HepG2 (cell line): ENCODE results near the gene MAN1B1. TPM values are rescaled to one million over a fixed set of nuclear protein-coding genes. Genes with fewer than 3 reads are reported as not detected.
A peak's percentile ranks its signal among the peaks of the same experiment; 100 is the strongest.

ENCODE experiments used
- CBX2 ChIP-seq, 2 experiments: fragments of 200-600 bp in 1 of 2; sonication (generic); formaldehyde crosslinking in 1 of 2; IDR thresholded peaks; 2 replicates each; pipeline versions ENCODE4 v1.7.0 to v1.8.1; 2018 to 2022; ENCODE audit warnings: low read depth in 2 of 2, low read length in 1 of 2, mild to moderate bottlenecking in 1 of 2, missing genetic modification reagents in 1 of 2
- CREB3 ChIP-seq: sonication (generic); formaldehyde crosslinking; IDR thresholded peaks from 2 replicates; pipeline ENCODE4 v1.5.0; 2020; ENCODE audit warnings: missing genetic modification reagents
- DMAP1 ChIP-seq: IDR thresholded peaks from 2 replicates; pipeline ENCODE4 v1.6.1; 2016
- ELF3 ChIP-seq: IDR thresholded peaks from 2 replicates; pipeline ENCODE4 v1.6.1; 2016; ENCODE audit warnings: missing genetic modification reagents, missing compliant biosample characterization
- ESRRA ChIP-seq: sonication (generic); formaldehyde crosslinking; IDR thresholded peaks from 2 replicates; pipeline ENCODE4 v1.5.1; 2020; ENCODE audit warnings: mild to moderate bottlenecking, low read depth, missing genetic modification reagents
- FOXP4 ChIP-seq: sonication (generic); formaldehyde crosslinking; IDR thresholded peaks from 2 replicates; pipeline ENCODE4 v1.4.0; 2020; ENCODE audit warnings: missing genetic modification reagents
- GLI4 ChIP-seq: sonication (generic); formaldehyde crosslinking; IDR thresholded peaks from 2 replicates; pipeline ENCODE4 v1.5.1; 2020; ENCODE audit warnings: missing genetic modification reagents, mild to moderate bottlenecking, moderate library complexity, borderline replicate concordance
- HNF1B ChIP-seq: sonication (generic); formaldehyde crosslinking; IDR thresholded peaks from 2 replicates; pipeline ENCODE4 v1.5.1; 2020; ENCODE audit warnings: mild to moderate bottlenecking, moderate library complexity, missing genetic modification reagents
- HNRNPH1 ChIP-seq: fragments of 200-400 bp; formaldehyde crosslinking; optimal IDR thresholded peaks from 2 replicates; pipeline ENCODE3; 2017; ENCODE audit warnings: mild to moderate bottlenecking, low read depth, low read length
- KDM3A ChIP-seq: IDR thresholded peaks from 2 replicates; pipeline ENCODE4 v1.6.1; 2018; ENCODE audit warnings: low read depth, missing compliant biosample characterization
- MAX ChIP-seq: IDR thresholded peaks from 2 replicates; pipeline ENCODE4 v1.6.1; 2012; ENCODE audit warnings: inconsistent platforms
- MNT ChIP-seq: fragments of 450-650 bp; IDR thresholded peaks from 2 replicates; pipeline ENCODE4 v1.6.1; 2016
- MXI1 ChIP-seq: IDR thresholded peaks from 3 replicates; pipeline ENCODE4 v1.6.1; 2012; ENCODE audit warnings: low read depth, low read length, inconsistent platforms, borderline replicate concordance
- POLR2G ChIP-seq: fragments of 200-400 bp; formaldehyde crosslinking; IDR thresholded peaks from 2 replicates; pipeline ENCODE4 v1.6.1; 2018; ENCODE audit warnings: mild to moderate bottlenecking, low read depth, low read length, moderate library complexity
- PRMT3 ChIP-seq: sonication (generic); formaldehyde crosslinking; IDR thresholded peaks from 2 replicates; pipeline ENCODE4 v1.8.1; 2022; ENCODE audit warnings: low read depth, mild to moderate bottlenecking, moderate library complexity, missing genetic modification reagents, borderline replicate concordance
- SIN3A ChIP-seq: IDR thresholded peaks from 2 replicates; pipeline ENCODE4 v1.6.1; 2011; ENCODE audit warnings: low read depth, mild to moderate bottlenecking, control low read depth, low read length, borderline replicate concordance
- SNAI1 ChIP-seq: sonication (generic); formaldehyde crosslinking; IDR thresholded peaks from 2 replicates; pipeline ENCODE4 v1.5.0; 2020; ENCODE audit warnings: mild to moderate bottlenecking, missing genetic modification reagents, borderline replicate concordance
- TCF7L2 ChIP-seq: IDR thresholded peaks from 2 replicates; pipeline ENCODE4 v1.6.1; 2011; ENCODE audit warnings: mild to moderate bottlenecking, low read depth, low read length, moderate library complexity
- ZNF326 ChIP-seq: sonication (generic); formaldehyde crosslinking; IDR thresholded peaks from 2 replicates; pipeline ENCODE4 v1.4.0; 2020; ENCODE audit warnings: missing genetic modification reagents, borderline replicate concordance
- ZNF484 ChIP-seq: sonication (generic); formaldehyde crosslinking; IDR thresholded peaks from 2 replicates; pipeline ENCODE4 v1.5.1; 2020; ENCODE audit warnings: mild to moderate bottlenecking, low read depth, missing genetic modification reagents, borderline replicate concordance
- ZNF572 ChIP-seq: sonication (generic); formaldehyde crosslinking; IDR thresholded peaks from 2 replicates; pipeline ENCODE4 v1.5.1; 2020; ENCODE audit warnings: mild to moderate bottlenecking, missing genetic modification reagents
- ZNF605 ChIP-seq: sonication (generic); formaldehyde crosslinking; IDR thresholded peaks from 2 replicates; pipeline ENCODE4 v1.8.0; 2022; ENCODE audit warnings: mild to moderate bottlenecking, missing genetic modification reagents
- ZNF607 ChIP-seq: sonication (generic); formaldehyde crosslinking; IDR thresholded peaks from 2 replicates; pipeline ENCODE4 v1.5.1; 2020; ENCODE audit warnings: missing genetic modification reagents, mild to moderate bottlenecking, borderline replicate concordance
- ZNF879 ChIP-seq: sonication (generic); formaldehyde crosslinking; IDR thresholded peaks from 2 replicates; pipeline ENCODE4 v1.8.1; 2023; ENCODE audit warnings: missing genetic modification reagents
- polyA plus RNA-seq, 8 experiments: library from polyadenylated mRNA; depleted of rRNA in 3 of 8; stranded (reverse) in 7 of 8; unstranded in 1 of 8; fragments of >200 nt; fragmentation: Illumina TruSeq in 4 of 8; extraction: Trizol in 4 of 8; gene quantifications; 2 replicates each; pipeline versions ENCODE4 v1.2.1 to v1.2.3, GENCODE V29; 2011 to 2016; ENCODE audit warnings: low read depth in 4 of 8, missing spikeins in 1 of 8, mixed read lengths in 1 of 8; ENCODE audit not compliant: insufficient read depth in 1 of 8
- total RNA-seq, 5 experiments: library from RNA; depleted of rRNA; stranded (reverse); fragments of >200 nt; fragmentation: Illumina TruSeq; extraction: Trizol; gene quantifications; 2 replicates each; pipeline ENCODE4 v1.2.3, GENCODE V29; 2016; ENCODE audit warnings: low read depth in 1 of 5

Gene MAN1B1
- total and polyA plus RNA-seq, 2 of the 13 experiments (the other 11 are each of a cell fraction or from before 2014, with no cell fraction given) = 48.9 to 59.5 TPM

GRCh38 chr9:137067860-137068538 is 18.8 kb upstream of the MAN1B1 start (continued):
- TF ChIP-seq HNF1B (CRISPR knock-in tag) (peak; percentile 76), HNRNPH1 (no peak), DMAP1 (CRISPR knock-in tag) (peak; percentile 63; the same call in 1 of the 2 replicates), KDM3A (CRISPR knock-in tag) (peak; percentile 73; the same call in 1 of the 2 replicates), POLR2G (no peak), CREB3 (CRISPR knock-in tag) (no peak), SNAI1 (CRISPR knock-in tag) (no peak), ZNF572 (peak; percentile 35; the same call in 1 of the 2 replicates), ESRRA (no peak), PRMT3 (CRISPR knock-in tag) (no peak), MXI1 (peak; percentile 56; the same call in 1 of the 3 replicates), ZNF605 (peak; percentile 37; the same call in 1 of the 2 replicates), TCF7L2 (no peak), MNT (no peak), ZNF607 (peak; percentile 29; the same call in 1 of the 2 replicates), ZNF326 (CRISPR knock-in tag) (no peak), ZNF484 (CRISPR knock-in tag) (0 out of 2 replicates have a peak, but pooled peaks have one; percentile 29), MAX (peak; percentile 76), SIN3A (peak; percentile 16; the same call in 1 of the 2 replicates), GLI4 (peak; percentile 66; the same call in 1 of the 2 replicates), CBX2 (IDR thresholded peaks at IDR 0.05; ENCODE audit: low read depth, low read length) (no peak), CBX2 (CRISPR knock-in tag; IDR thresholded peaks at IDR 0.05; ENCODE audit: low read depth) (no peak), FOXP4 (CRISPR knock-in tag) (0 out of 2 replicates have a peak, but pooled peaks have one; percentile 18), ELF3 (peak; percentile 69), ZNF879 (CRISPR knock-in tag) (no peak)
